ENCODE measurements around the gene MEX3D.
A peak's percentile ranks its signal among the peaks of the same experiment; 100 is the strongest.

Gene MEX3D

GRCh38 chr19:1554968-1555367, 13.2 kb downstream of the MEX3D start:
- TF ChIP-seq ZNF565 (CRISPR knock-in tag; conservative IDR thresholded peaks at IDR 0.05; ENCODE audit: low read depth) (no peak), GLIS3 (CRISPR knock-in tag; IDR thresholded peaks at IDR 0.05) (no peak), PPARA (CRISPR knock-in tag; IDR thresholded peaks at IDR 0.05; ENCODE audit: borderline replicate concordance) (no peak), TSHZ2 (CRISPR knock-in tag; IDR thresholded peaks at IDR 0.05) (no peak)
- ATAC-seq, result no peak

- ATAC-seq, result no peak
- no peak for TF ChIP-seq ZFP3 (CRISPR knock-in tag; IDR thresholded peaks at IDR 0.05)
- no peak for TF ChIP-seq ARNTL (CRISPR knock-in tag; IDR thresholded peaks at IDR 0.05; ENCODE audit: borderline replicate concordance, low read depth)
- TF ChIP-seq ZNF8 (CRISPR knock-in tag; IDR thresholded peaks at IDR 0.05), result no peak
- no peak for TF ChIP-seq RARB (CRISPR knock-in tag; IDR thresholded peaks at IDR 0.05)
- no peak for TF ChIP-seq SNAI2 (CRISPR knock-in tag; IDR thresholded peaks at IDR 0.05)
Observed at GRCh38 chr19:1553415-1553814, 14.7 kb downstream of the MEX3D start.

GRCh38 chr19:1551068-1552040, 16.8 kb downstream of the MEX3D start:
- ATAC-seq, result 0 out of 3 replicates have a peak, but pooled peaks have one; percentile 22
- TF ChIP-seq CREB5 (CRISPR knock-in tag; IDR thresholded peaks at IDR 0.05; ENCODE audit: low read depth), result no peak

GRCh38 chr19:1549332-1549945, 18.7 kb downstream of the MEX3D start:
- no peak for TF ChIP-seq PPARA (CRISPR knock-in tag; IDR thresholded peaks at IDR 0.05; ENCODE audit: borderline replicate concordance)
- no peak for TF ChIP-seq POU6F1 (CRISPR knock-in tag; IDR thresholded peaks at IDR 0.05; ENCODE audit: borderline replicate concordance, low read depth)
- TF ChIP-seq CSRNP3 (CRISPR knock-in tag; IDR thresholded peaks at IDR 0.05), result no peak
- no peak for TF ChIP-seq RARB (CRISPR knock-in tag; IDR thresholded peaks at IDR 0.05)
- TF ChIP-seq PATZ1 (CRISPR knock-in tag; IDR thresholded peaks at IDR 0.05; ENCODE audit: borderline replicate concordance), result no peak
- no peak for TF ChIP-seq OSR1 (CRISPR knock-in tag; IDR thresholded peaks at IDR 0.05)
- no peak for TF ChIP-seq ZFP30 (CRISPR knock-in tag; IDR thresholded peaks at IDR 0.05)
- no peak for TF ChIP-seq GLIS3 (CRISPR knock-in tag; IDR thresholded peaks at IDR 0.05)
- no peak for TF ChIP-seq ZC3H10 (CRISPR knock-in tag; IDR thresholded peaks at IDR 0.05)
- no peak for TF ChIP-seq CSDC2 (CRISPR knock-in tag; IDR thresholded peaks at IDR 0.05)
- no peak for TF ChIP-seq BACH2 (CRISPR knock-in tag; IDR thresholded peaks at IDR 0.05; ENCODE audit: borderline replicate concordance)
- TF ChIP-seq CREB5 (CRISPR knock-in tag; IDR thresholded peaks at IDR 0.05; ENCODE audit: low read depth), result no peak
- TF ChIP-seq ISL1 (CRISPR knock-in tag; IDR thresholded peaks at IDR 0.05), result no peak
- no peak for TF ChIP-seq TCF4 (CRISPR knock-in tag; IDR thresholded peaks at IDR 0.05; ENCODE audit: borderline replicate concordance)

More at GRCh38 chr19:1549332-1549945, 18.7 kb downstream of the MEX3D start:
- no peak for ATAC-seq
